AG04449 (cell line): ENCODE results near the gene SLX9.

ENCODE experiments used
- CTCF ChIA-PET: fragments of 350-600 bp; formaldehyde crosslinking; extraction: SDS; loops from one replicate; lab custom pipeline; 2021; ENCODE audit warnings: antibody characterized with exemption; lab: Yijun Ruan, JAX
- POLR2A ChIA-PET: fragments of 400-600, 350-600 bp; formaldehyde crosslinking; extraction: SDS; loops from one replicate; lab custom pipeline; 2020; ENCODE audit warnings: antibody characterized with exemption, inconsistent platforms; lab: Yijun Ruan, JAX
- DNase-seq: peaks from one replicate; pipeline ENCODE4 v3.0.0-alpha.2; 2010; ENCODE audit warnings: low read depth, low spot score
- H3K4me3 ChIP-seq: 2 replicates; pipeline ENCODE4 v1.5.1; 2011; ENCODE audit warnings: low read depth, mild to moderate bottlenecking, control low read depth, low read length
- TF ChIP-seq, protein P1 (sequence below): IDR thresholded peaks from one replicate; pipeline ENCODE4 v1.5.1; 2011; ENCODE audit warnings: mild to moderate bottlenecking, moderate library complexity, low read length, control low read depth, inconsistent platforms; ENCODE audit not compliant: insufficient read depth; ENCODE audit errors: missing control alignments

Gene SLX9

GRCh38 chr21:44989943-44990780 lies 50.3 kb downstream of the SLX9 start:
- CTCF ChIA-PET, result interaction anchor here (1.2 to 2.6 kb wide), 3 partner anchors 40 to 148 kb away, joined by 3 to 9 read pairs (median 4); no protein-coding TSS in a partner anchor
- POLR2A ChIA-PET, result no interaction called here
- no peak for DNase-seq
- H3K4me3 ChIP-seq, result no peak overlapping the region
- TF ChIP-seq, protein P1, sequence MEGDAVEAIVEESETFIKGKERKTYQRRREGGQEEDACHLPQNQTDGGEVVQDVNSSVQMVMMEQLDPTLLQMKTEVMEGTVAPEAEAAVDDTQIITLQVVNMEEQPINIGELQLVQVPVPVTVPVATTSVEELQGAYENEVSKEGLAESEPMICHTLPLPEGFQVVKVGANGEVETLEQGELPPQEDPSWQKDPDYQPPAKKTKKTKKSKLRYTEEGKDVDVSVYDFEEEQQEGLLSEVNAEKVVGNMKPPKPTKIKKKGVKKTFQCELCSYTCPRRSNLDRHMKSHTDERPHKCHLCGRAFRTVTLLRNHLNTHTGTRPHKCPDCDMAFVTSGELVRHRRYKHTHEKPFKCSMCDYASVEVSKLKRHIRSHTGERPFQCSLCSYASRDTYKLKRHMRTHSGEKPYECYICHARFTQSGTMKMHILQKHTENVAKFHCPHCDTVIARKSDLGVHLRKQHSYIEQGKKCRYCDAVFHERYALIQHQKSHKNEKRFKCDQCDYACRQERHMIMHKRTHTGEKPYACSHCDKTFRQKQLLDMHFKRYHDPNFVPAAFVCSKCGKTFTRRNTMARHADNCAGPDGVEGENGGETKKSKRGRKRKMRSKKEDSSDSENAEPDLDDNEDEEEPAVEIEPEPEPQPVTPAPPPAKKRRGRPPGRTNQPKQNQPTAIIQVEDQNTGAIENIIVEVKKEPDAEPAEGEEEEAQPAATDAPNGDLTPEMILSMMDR, result no peak

GRCh38 chr21:44990921-44991320 lies 51.1 kb downstream of the SLX9 start:
- POLR2A ChIA-PET, result no interaction called here

DNA sequence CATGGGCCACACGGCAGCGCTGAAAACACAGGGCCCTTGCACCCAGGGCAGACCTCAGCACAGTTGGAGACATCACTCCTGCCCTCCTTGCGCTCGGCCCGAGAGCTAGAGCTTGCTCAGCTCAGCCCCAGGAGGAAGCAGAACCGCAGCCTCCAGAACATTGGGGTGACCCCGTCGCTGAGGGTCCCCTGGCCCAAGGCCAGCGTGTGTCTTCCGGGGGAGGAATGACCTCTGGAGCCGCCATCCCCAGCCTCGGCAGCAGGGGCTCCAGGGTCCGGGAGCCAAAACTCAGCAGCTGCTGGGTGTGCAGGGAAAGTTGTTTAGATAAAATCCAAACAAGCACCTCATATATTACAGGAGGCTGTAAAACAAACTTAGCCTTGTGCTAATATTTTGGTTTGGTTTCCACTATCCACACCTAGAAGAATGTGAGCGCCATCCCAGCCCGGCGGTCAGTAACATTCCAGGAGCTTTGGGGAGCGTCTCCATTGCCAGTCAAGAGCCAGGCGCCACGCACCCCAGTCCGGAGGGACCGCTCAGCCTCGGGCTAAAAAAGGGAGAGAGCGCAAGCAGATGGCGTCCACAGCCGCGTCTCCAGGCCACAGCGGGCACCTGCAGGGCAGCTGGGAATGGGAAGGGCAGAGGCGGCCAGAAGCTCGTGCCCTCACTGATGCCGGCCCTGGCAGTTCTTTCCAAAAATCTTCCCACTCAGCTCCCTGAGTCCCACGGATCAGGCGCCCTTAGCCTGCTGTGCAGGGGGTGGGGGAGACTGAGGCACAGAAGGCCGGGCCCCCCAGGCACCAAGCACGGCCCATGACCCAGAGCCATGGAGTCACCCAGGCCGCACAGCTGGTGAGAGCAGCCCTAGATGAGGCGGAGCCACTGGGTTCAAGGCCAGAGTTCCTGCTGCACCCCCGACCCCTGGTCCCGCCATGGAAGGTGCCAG lies 52.0 kb downstream of the SLX9 start:
- CTCF ChIA-PET, result interaction anchor here (1.7 to 2.6 kb wide), 2 partner anchors 42 to 146 kb away, joined by 4 to 9 read pairs; no protein-coding TSS in a partner anchor
- POLR2A ChIA-PET, result no interaction called here
- TF ChIP-seq, protein P1, result no peak
- H3K4me3 ChIP-seq, result no peak overlapping the region
- no peak for DNase-seq

More at GRCh38 chr21:44990921-44991320, 51.1 kb downstream of the SLX9 start:
- no peak overlapping the region for H3K4me3 ChIP-seq
- CTCF ChIA-PET, result interaction anchor here (1.7 to 2.6 kb wide), 2 partner anchors 41 to 147 kb away, joined by 4 to 9 read pairs; no protein-coding TSS in a partner anchor
- DNase-seq, result no peak
- TF ChIP-seq, protein P1, result no peak

GRCh38 chr21:44992608-44993031 lies 52.8 kb downstream of the SLX9 start:
- TF ChIP-seq, protein P1, result no peak
- POLR2A ChIA-PET, result no interaction called here
- CTCF ChIA-PET, result no interaction called here
- no peak overlapping the region for H3K4me3 ChIP-seq
- no peak for DNase-seq

- ChIA-PET CTCF (no interaction called here), POLR2A (no interaction called here)
- TF ChIP-seq, protein P1, result no peak
- H3K4me3 ChIP-seq, result no peak overlapping the region
- no peak for DNase-seq
These were observed 53.7 kb downstream of the SLX9 start for GRCh38 chr21:44993321-44994046.
